NCI-H2227 treated with DMSO at 0.1 percent for 48 hours (cell line): ENCODE measurements around the gene EFNA3.

Source experiments
- DNase-seq: peaks from one replicate; lab custom pipeline; 2025; lab: John Stamatoyannopoulos, UW

The EFNA3 gene

DNA sequence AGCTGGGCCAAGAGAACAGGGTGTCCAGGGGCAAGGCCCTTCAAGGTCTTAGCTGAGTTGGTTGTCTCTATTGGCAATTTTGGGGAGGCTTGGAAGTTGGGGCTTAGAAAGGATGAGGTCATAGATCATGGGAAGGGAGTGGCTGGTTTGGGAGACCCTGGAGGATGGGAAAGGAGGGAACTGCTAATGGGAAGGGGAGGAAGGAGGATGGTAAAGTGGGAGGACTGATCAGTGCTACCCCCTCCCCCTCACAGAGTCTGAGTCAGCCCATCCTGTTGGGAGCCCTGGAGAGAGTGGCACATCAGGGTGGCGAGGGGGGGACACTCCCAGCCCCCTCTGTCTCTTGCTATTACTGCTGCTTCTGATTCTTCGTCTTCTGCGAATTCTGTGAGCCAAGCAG lies 10.0 kb upstream of the EFNA3 start:
- DNase-seq: no peak

DNA sequence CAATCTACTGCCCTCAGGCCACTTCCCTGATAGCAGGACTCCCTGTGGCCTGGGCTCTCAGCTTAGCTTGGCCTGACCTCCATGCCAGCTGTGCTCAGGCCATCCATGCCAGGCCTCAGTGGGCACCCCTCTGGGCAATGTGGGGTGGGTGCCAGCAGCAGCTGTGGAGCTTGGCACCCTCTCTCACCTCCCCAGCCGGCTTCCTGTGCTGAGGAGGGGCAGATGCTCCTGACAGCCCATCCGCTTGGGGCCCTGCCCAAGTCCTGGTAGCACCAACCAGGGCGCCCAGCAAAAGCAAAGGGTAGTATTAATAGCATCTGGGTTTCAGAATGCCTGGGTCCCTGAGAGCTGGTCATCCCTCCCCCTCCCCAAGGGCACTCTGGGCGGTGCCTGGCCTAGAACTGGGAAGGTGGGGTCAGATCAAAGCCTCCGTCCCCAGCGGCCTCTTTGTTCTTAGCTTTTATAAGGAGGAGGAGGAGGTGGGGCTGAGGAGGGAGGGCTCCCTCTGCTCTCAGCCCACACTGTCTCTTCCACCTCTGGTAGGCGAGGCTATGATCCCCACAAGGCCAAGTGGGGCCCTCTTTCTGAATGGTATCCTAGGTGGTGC lies 9.0 kb upstream of the EFNA3 start:
- DNase-seq: peak; percentile 43

DNA sequence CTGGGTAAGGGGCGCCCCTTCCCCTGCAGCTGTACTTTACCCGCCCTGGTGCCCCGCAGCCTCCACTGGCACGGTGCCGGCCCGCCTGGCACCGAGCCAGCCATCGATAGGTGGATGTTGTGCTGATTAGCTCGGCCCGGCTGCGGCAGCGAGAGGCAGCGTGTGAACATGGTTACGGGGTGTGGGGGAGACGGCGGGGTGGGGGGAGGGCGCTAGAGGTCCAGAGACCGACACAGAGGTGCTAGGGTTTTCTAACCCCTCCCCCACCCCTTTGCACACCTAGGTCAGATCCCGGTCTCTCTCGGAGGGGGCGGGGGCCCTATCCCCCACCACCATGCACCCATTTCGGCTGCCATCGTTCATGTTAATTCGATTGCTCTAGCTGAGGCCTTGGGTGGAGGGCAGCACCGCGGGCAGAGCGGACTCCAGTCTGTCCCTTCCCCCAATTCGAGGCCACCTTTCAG lies 8.4 kb upstream of the EFNA3 start:
- DNase-seq: no peak

DNA sequence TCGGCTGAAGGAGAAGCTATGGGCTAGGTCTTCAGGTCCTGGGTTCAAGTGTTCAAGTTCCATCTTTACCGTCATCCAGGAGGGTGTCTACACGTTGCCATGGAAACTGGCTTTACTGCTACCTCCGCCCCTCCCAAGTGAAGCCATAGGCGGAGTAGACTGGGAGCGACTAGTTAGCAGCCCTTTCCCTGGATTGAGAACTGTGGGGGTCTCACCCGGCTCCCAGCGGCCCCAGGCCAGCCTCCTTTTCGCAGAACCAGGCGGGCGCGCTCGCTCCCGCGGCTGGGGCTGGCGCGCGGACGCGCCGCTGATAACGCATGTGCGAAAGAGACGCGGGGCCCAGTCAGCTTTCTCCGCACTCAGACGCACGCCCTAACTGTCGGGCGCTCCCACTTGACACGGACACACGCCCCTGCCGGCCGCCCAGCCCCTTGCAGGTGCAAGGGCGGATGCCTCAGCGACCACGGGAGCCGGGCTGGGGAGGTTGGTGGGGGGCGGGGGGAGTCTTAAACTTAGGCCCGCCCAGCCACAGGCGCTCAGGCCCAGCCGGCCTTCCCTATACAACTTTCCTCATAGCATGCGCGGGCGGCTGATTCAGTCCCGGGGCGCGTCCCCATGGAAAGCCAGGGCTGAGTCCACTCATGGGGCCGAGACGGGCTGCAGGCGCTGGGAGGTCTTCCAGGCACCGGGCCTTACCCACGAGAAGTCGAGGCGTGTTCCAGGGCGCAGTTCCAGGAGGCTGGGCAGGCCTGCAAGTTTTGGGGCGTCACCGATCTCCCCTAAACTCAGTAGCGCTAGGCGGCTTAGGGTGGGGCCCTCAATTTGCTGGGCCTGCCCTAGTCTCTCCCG lies 7.7 kb upstream of the EFNA3 start:
- peak; percentile 72 for DNase-seq

DNA sequence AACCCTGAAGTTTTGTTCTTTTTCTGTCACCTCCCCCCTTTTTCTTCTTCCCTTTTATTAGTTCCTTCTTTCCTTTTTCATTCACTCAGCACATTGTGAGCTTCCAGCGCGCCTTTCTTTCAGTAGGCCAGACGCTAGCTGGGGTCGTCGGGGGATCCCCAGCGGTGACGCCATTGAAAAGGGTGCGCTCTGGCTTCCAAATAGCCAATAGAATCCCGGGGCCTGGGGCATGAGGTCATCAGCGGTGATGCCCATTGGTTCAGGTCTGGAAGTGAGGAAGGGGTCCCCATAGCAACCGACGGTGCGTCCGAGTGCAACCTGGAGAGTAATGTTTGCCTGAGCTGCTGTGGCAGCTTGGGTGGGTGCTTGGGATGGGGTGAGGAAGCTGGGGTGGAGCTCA lies 6.9 kb upstream of the EFNA3 start:
- no peak for DNase-seq

DNA sequence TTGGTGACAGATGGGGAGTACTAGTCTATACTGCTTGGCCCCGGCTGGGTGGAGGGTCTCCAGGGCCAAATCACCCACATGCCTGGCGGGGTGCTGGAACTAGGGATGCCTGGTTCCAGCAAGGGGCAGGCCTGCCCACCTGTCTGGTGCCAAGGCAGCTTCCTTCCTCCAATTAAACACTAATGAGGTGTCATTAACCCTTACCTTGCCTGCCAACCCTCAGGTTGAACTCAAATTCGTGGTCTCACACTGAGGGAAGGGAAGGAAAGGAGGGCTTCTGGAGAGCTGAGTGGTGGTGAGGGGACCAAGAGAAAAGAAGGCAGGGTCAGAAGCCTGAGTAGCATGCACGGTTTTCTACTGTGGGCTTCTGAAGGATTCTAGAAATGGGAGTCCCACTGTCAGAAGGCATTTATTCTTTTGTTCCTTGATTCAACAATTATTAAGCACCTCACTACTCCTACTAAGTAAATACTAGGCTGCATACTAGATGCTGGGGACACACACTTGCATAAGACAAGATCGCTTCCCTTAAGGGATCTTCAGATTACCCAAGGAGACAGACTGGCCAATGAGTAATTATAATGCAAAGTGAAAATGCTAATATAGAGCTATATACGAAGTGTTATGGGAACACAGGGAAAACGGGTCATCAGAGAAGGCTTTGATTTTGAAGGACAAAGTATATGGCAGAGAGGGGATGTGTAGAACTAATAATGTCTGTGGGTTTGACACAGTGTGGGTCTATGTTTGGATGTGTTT lies 5.9 kb upstream of the EFNA3 start:
- DNase-seq: no peak

DNA sequence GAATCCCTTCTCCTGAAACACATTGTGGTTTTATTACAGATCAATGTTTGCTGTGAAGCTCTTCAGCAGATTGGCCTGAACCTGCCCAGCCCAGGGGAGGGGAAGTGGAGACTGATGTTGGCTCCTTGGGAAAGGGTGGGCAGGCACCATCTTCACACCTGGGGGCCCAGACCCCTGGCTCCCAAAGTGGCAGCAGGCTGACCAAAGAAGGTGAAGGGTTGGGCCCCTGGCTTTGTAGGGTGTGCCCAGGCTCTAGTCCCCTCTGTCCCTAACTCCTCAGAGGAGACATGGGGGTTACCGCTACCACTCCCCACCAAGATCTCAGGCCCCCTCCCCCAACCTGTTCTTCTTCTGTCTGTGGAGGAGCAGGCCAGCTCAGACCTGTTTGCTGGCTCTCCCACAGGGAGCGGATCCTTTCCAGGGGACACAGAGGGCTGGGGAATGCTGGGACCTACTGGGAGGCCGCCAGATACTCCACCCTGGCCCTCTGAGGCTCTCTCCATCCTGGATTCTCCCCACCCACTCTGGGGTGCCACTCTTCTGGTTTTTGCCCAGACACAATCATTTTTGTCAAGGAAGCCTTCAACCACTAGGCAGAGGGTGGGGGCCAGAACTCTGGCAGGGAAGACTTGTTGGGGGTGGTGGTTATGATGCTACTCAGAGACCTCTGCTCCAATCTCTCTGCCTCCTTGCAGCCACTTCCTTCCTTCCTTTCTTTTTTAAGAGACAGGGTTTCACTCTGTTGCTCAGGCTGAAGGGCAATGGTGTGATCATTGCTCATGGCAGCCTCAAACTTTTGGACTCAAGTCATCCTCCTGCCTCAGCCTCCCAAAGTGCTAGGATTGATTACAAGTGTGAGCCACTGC lies 5.0 kb upstream of the EFNA3 start:
- no peak for DNase-seq

DNA sequence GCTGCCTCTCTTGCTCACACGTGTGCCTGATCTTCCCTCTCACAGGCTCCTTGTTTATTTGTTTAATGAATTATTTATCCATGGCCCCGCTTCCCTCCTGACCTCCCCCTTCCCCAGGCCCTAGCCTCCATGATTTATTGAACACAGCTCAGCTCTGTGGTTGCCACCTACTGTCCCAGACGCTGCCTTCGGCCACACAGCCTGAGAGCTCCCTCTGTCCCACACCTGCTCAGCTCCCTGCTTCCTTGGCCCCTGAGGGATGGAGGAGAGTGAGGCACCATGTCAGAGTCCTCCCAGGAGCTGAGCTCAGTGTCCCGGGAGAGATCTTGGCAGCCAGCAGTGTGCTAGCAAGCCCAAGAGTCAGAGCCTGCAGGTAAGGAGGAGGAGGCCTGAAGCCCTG lies 3.1 kb upstream of the EFNA3 start:
- no peak for DNase-seq

DNA sequence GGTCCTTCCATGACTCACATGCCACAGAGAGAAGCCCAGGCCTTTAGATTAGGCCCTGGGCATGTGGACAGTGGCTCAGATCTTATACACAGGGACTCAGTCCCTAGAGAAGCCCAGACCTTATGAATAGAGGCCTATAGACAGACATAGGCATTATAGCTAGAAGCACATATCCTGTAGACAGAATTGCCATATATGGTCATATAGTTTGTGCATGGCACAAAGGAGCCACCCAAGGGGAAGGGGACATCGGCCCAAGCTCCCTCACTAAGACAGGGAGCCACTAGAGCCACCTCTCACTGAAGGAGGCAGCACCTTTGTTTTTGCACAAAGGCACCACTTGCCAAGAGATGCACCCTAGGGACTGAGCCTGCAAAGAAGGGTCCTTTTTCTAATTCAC lies 2.3 kb upstream of the EFNA3 start:
- DNase-seq: no peak

DNA sequence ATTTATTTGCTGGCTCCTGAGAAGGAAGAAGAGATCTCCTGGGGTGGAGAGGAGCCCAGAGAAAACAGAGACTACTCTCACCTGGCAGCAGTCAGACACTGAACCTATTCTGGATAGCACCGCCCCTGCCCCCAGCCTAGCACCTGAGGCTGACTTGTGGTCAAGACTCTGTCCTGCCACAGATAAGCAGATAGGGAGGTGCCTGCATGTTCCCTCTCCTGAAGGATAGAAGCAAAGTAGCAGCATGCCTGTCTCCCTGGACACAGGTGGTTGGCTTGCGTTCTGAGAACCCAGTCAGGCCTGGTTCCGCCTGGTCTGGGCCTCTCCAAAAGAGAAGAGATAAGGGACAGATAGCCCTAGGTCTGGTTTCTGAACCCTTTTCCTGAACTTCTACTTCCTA lies 1.3 kb upstream of the EFNA3 start:
- DNase-seq: no peak

DNA sequence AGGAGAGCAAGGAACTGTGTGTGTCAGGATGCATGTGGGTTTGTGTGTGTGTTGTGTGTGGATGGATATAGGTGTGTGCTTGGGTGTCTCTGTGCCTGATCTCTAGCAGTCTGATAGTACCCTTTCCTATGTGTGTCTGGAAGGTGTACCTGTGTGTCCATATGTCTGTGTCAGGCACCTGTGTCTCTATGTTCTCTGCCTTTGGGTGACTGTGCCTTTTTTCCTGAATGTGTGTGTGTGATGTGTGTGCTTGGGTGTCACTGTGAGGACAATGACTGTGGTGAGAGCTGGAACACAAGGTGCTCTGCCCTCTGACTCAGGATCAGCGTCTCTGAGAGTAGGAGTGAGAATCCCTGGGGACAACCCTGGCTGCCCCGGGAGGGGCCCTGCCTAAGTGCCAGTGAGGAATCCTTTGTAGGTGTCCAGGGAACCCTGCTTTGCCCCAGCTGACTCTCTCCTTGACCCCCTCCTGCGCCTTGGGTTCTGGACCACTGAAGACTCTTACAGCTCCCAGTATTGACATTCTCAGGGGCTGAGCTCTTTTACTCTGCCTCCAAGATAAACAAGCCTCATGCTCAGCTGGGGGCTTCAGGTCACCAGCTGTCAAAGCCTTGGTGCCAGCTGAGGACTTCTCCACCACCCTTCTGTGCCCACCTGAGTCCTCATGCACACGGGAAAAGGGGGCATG lies 735 bp upstream of the EFNA3 start:
- no peak for DNase-seq

DNA sequence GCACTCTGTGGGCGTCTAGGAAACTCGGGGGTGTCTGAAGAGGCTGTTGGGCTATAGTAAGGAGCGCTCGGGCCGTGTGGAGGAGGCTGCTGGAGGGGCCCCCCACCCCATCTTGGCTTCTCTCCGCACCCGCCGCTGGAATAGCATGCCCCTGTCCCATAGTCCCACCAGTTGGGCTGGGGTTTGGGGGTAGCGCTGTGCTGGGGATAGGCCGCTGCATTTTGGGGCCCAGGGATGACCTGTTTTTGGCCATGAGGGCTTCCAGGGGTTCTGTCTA lies 511 bp downstream of the EFNA3 start:
- no peak for DNase-seq

DNA sequence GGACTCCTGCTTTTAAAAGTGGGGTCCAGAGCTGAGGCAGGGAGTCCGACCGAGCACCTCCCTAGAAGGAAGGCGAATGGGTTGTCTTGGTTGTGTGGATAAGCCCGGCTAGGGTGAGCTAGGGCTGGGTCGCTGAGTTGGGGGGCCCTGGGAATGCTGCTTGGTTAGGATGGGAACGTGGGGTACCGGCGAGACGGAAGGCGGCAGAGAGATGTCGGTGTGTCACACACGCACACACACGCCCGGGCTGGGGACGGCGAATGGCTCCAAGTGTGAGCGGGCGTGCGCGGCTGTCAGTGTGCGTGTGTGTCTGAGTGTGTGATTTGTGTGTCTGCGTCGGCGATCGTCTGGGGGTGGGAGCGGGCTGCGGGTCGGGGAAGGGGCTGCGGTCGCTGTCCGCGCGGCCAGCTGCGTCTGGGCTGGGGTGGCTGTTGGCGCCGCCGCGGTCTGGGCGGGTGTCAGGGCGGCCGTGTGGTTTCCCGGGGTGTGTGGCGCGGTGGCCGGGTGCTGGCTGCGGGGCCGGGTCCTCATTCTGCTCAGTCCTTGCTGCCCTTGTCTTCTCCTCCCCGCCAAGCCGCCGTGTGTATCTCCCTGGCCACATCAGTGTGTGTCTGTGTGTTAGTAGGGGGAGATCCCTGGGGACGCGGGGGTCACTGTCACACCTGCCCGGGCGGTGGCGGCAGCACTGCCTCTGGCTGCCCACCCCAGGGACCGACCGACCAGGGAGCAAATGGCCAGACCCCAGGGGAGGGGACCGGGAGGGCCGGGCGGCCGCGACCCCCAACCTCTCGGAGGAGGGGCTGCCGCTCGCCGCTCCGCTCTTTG lies 1.1 kb downstream of the EFNA3 start:
- no peak for DNase-seq

DNA sequence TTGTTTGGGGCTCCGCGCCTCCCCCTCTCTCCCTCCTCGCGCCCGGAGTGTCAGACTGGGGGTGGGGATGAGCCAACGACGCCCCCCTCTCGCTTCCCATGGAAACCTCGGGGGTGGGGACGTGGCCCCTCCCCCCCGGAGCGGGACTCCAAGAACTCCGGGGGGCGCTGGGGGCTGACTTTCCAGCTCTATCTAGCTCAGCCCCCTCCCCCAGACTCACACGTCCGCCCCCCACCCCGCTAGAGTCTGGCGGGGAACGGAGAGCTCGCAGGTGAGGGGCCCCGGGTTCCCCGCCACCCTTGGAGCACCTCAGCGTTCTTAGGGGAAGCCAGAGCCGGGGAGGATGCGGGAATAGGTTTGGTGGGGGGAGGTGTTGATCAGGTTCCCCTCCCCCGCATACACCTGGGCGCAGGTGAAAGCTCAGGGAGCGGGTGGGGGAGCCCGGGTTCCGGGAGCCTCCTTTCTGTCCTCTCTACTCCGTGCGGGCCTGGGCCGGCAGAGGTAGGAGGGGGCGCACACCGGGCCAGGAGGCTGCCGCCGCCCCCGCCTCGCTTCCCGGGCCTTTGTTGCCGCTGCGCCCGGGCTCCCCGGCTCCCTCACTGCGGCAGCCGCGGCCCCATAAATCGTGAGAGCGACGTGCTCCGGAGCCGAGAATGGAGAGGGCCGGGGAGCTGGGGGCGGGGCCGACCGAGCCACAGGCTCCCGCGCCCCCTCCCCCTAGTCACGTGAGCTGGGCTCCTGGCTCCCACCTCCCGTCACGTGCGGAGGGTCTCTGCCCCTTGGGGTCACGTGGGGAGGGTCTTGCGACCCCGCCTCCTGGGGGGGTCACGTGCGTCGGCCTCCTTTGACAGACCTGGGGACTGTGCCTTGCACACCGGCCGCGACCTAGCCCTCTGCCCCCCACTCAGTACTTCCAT lies 1.9 kb downstream of the EFNA3 start:
- DNase-seq: peak; percentile 92

DNA sequence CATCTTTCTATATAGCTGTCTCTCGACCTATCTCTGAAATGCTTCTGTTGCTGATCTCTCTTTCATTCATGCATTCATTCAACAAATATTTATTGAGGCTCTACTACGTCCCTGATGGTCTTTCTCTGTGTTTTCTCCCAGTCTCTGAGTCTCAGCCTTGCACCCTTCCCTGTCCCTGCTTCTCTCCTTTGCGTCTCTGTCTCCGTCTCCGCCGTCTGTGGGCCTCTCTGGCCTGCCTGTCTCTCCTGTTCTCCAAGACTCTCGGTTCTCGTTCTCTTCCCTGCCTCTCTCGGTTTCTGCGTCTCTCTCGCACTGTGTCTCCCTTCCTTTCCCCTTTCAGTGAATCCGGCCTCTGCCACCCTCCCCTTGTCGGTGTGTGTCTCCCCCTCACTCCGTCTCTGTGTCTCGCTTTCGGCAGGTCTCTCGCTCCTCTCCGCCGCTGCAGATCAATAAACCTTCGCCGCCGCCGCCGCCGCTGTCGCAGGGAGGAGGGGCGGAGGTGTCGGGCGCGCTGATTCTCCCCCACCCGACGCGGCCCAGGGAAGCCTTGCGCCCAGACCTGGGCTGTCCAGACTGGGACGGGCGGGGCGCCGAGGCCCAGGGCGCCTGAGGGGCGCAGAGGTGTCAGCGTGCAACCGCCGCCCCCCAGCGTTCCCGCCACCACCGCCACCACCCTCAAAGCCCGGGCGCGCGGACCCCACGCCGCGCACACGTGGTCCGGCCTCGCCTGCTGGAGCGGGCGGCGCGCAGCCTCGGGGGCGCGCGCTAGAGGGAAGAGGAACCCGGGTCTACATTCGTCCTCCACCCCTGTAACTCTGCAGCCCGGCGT lies 3.0 kb downstream of the EFNA3 start:
- peak; percentile 17 for DNase-seq

DNA sequence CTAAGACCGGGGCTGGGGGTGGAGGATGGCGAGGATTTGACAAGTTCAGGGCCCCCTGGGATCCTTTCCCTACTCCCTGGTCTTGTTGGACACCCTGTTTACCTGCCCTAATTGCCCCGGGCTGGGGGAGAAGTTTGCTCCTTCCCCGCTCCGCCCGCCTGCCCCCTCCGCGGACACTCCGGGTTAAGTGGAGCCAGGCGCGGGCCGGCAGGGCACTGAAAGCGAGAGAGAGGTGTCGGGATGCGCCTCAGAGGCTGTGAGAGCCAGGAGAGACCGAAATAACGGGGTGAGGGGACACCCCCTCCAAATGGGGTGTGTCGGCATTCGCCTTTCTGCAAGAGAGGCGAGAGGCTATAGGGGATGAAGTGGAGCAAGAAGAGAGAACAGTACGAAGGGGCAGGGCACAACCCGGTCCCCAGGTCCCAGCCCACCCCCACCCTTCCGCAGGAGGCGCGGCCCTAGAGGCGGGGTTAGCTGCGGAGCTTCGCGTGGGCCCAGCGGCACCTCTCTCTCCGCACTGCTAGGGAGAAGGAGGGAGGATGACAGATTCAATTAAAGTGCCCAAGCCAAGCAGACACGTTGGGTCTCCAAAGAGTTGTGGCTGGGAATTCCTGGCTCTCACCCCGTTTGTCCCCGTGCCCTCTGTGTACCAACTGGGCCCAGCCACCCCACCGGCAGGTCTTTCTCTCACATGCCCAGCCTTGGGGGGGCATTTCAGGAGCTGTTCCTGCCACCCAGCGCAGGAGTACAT lies 3.8 kb downstream of the EFNA3 start:
- DNase-seq: no peak

DNA sequence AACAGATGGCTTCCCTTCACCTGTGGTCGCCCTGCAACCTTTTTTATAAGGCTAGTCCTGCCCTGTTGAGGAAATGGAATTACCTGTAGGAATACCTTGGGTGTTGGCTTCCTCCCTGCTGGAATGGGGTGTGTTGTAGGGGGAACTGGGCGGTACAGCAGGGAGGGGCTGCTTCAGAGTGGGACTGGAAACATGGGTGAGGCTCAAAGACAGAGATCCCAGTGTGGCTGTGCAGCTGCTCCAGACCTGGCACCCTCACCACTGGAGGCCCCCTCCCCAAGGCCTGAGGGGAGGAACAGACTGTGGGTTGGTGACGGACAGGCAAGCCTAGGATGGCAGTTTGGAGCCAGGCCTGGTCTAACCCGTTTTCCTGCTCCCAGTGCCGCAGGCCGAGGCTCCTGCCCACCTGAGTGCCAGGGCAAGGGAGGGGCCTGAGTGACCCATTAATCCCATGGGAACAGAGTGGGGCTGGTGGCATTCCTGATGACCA lies 4.5 kb downstream of the EFNA3 start:
- no peak for DNase-seq
